Trophoblast cell (in vitro differentiated cells and primary cell): ENCODE results near the gene A3GALT2.

Experiments used
- DNase-seq, 2 donors: peaks; one replicate each; pipeline ENCODE4 v3.0.0-alpha.2; 2016
- H2AFZ ChIP-seq: 2 replicates; pipeline ENCODE4 v1.6.1; 2013; ENCODE audit warnings: low read length, moderate library complexity, mild to moderate bottlenecking; ENCODE audit not compliant: insufficient read depth, poor library complexity
- H2AK5ac ChIP-seq: 2 replicates; pipeline ENCODE4 v1.6.1; 2013; ENCODE audit warnings: mild to moderate bottlenecking, low read length
- H2BK120ac ChIP-seq: 2 replicates; pipeline ENCODE4 v1.6.1; 2013; ENCODE audit warnings: low read length, mild to moderate bottlenecking, moderate library complexity; ENCODE audit not compliant: insufficient read depth, poor library complexity
- H2BK12ac ChIP-seq: 2 replicates; pipeline ENCODE4 v1.6.1; 2013; ENCODE audit warnings: mild to moderate bottlenecking, low read length, moderate library complexity
- H2BK5ac ChIP-seq: 2 replicates; pipeline ENCODE4 v1.6.1; 2013; ENCODE audit warnings: low read length, low read depth, moderate library complexity, mild to moderate bottlenecking; ENCODE audit not compliant: poor library complexity
- H3K14ac ChIP-seq: 2 replicates; pipeline ENCODE4 v1.6.1; 2013; ENCODE audit warnings: mild to moderate bottlenecking, low read length
- H3K18ac ChIP-seq: 2 replicates; pipeline ENCODE4 v1.6.1; 2013; ENCODE audit warnings: mild to moderate bottlenecking, low read length
- H3K23ac ChIP-seq: 2 replicates; pipeline ENCODE4 v1.6.1; 2013; ENCODE audit warnings: low read length
- H3K27ac ChIP-seq: 2 replicates; pipeline ENCODE4 v1.5.1; 2013; ENCODE audit warnings: low read depth, mild to moderate bottlenecking, inconsistent platforms, low read length, moderate library complexity
- H3K27me3 ChIP-seq: 2 replicates; pipeline ENCODE4 v1.6.1; 2013; ENCODE audit warnings: inconsistent platforms, mild to moderate bottlenecking, low read length, moderate library complexity; ENCODE audit not compliant: insufficient read depth
- H3K36me3 ChIP-seq, 2 experiments: 1 replicate in 1 of 2; 2 replicates in 1 of 2; pipeline ENCODE4 v1.6.1; 2013; ENCODE audit warnings: low read length in 2 of 2, mild to moderate bottlenecking in 2 of 2, moderate library complexity in 1 of 2; ENCODE audit not compliant: insufficient read depth in 2 of 2, control insufficient read depth in 1 of 2
- H3K4ac ChIP-seq: 2 replicates; pipeline ENCODE4 v1.6.1; 2013; ENCODE audit warnings: low read depth, mild to moderate bottlenecking, low read length, moderate library complexity
- H3K4me1 ChIP-seq, 2 experiments: 1 replicate in 1 of 2; 2 replicates in 1 of 2; pipeline ENCODE4 v1.6.1; 2013; ENCODE audit warnings: low read length in 2 of 2, mild to moderate bottlenecking in 2 of 2, moderate library complexity in 1 of 2; ENCODE audit not compliant: insufficient read depth in 2 of 2, control insufficient read depth in 1 of 2
- H3K4me2 ChIP-seq: 2 replicates; pipeline ENCODE4 v1.6.1; 2013; ENCODE audit warnings: inconsistent platforms, mild to moderate bottlenecking, low read length, moderate library complexity
- H3K4me3 ChIP-seq: 2 replicates; pipeline ENCODE4 v1.5.1; 2013; ENCODE audit warnings: mild to moderate bottlenecking, low read depth, low read length, inconsistent platforms
- H3K79me1 ChIP-seq: one replicate; pipeline ENCODE4 v1.6.1; 2013; ENCODE audit warnings: low read length
- H3K79me2 ChIP-seq: 2 replicates; pipeline ENCODE4 v1.6.1; 2013; ENCODE audit warnings: low read length, mild to moderate bottlenecking; ENCODE audit not compliant: control insufficient read depth, insufficient read depth, poor library complexity
- H3K9ac ChIP-seq: 2 replicates; pipeline ENCODE4 v1.6.1; 2013; ENCODE audit warnings: mild to moderate bottlenecking, low read length
- H3K9me3 ChIP-seq: 2 replicates; pipeline ENCODE4 v1.6.1; 2013; ENCODE audit warnings: low read depth, mild to moderate bottlenecking, control low read depth, inconsistent platforms, low read length; ENCODE audit not compliant: insufficient read depth
- H4K12ac ChIP-seq: 2 replicates; pipeline ENCODE4 v1.6.1; 2013; ENCODE audit warnings: low read depth, mild to moderate bottlenecking, low read length, moderate library complexity
- H4K8ac ChIP-seq: 2 replicates; pipeline ENCODE4 v1.6.1; 2013; ENCODE audit warnings: low read depth, mild to moderate bottlenecking, low read length, moderate library complexity
- H4K91ac ChIP-seq: one replicate; pipeline ENCODE4 v1.6.1; 2013; ENCODE audit warnings: low read depth, mild to moderate bottlenecking, low read length, moderate library complexity
- WGBS: extraction: QIAGEN DNeasy Blood & Tissue Kit; methylation state at CpG from one replicate; pipeline ENCODE4 v1.1.7; 2013; ENCODE audit warnings: missing lambda C conversion rate; ENCODE audit not compliant: insufficient read length, insufficient coverage; ENCODE audit errors: extremely low coverage; 5-methylcytosine and 5-hydroxymethylcytosine counted together

The A3GALT2 gene

GRCh38 chr1:33350611-33351280 is 29.8 kb upstream of the A3GALT2 start:
- Histone ChIP-seq H3K79me2 (peaks cover 16% of the 10 kb centered on the region), H2BK120ac (peak overlapping the region; percentile 71), H3K23ac (peak overlapping the region; percentile 93), H3K27me3 (no peaks in the 10 kb centered on the region), H4K91ac (peak overlapping the region; percentile 83), H3K79me1 (peaks cover 15% of the 10 kb centered on the region), H2BK5ac (no peak overlapping the region), H3K9ac (peak overlapping the region; percentile 63), H3K4me2 (peak overlapping the region; percentile 82), H4K8ac (peak overlapping the region; percentile 58), H2AK5ac (peak overlapping the region; percentile 57), H3K18ac (peak overlapping the region; percentile 35), H3K9me3 (peaks cover 3% of the 10 kb centered on the region), H3K36me3 (peaks cover 0 to 6% of the 10 kb centered on the region in 2 experiments), H4K12ac (peak overlapping the region; percentile 62), H2AFZ (peak overlapping the region; percentile 64), H3K4ac (peak overlapping the region; percentile 78), H3K27ac (no peak overlapping the region), H3K4me1 (peaks cover 14 to 30% of the 10 kb centered on the region in 2 experiments), H2BK12ac (peak overlapping the region; percentile 61), H3K4me3 (peak overlapping the region; percentile 73), H3K14ac (peak overlapping the region; percentile 89)
- peak in 1 of 2 donors; percentile 35 for DNase-seq
- WGBS, result 100% methylated on average over 1 of the region's 6 CpGs

- H4K8ac ChIP-seq, result peak overlapping the region; percentile 93
- H3K9me3 ChIP-seq, result peaks cover 3% of the 10 kb centered on the region
- peak overlapping the region; percentile 99 for H3K4me3 ChIP-seq
- peak overlapping the region; percentile 98 for H4K91ac ChIP-seq
- peak overlapping the region; percentile 57 for H2AK5ac ChIP-seq
- peak overlapping the region; percentile 82 for H3K4me2 ChIP-seq
- peak overlapping the region; percentile 64 for H2AFZ ChIP-seq
- no CpG with 5 or more reads among the region's 104 CpGs for whole genome bisulfite sequencing
- H3K36me3 ChIP-seq, result peaks cover 0 to 6% of the 10 kb centered on the region in 2 experiments
- peaks cover 14 to 30% of the 10 kb centered on the region in 2 experiments for H3K4me1 ChIP-seq
- peaks cover 16% of the 10 kb centered on the region for H3K79me2 ChIP-seq
- peak overlapping the region; percentile 93 for H3K23ac ChIP-seq
- peak overlapping the region; percentile 92 for H2BK5ac ChIP-seq
- H3K9ac ChIP-seq, result peak overlapping the region; percentile 99
- H3K27me3 ChIP-seq, result no peaks in the 10 kb centered on the region
- peak overlapping the region; percentile 61 for H2BK12ac ChIP-seq
- peak overlapping the region; percentile 71 for H2BK120ac ChIP-seq
- peak overlapping the region; percentile 100 for H3K14ac ChIP-seq
- H4K12ac ChIP-seq, result peak overlapping the region; percentile 62
- peak; percentile 80 to 90 for DNase-seq
- peaks cover 15% of the 10 kb centered on the region for H3K79me1 ChIP-seq
- H3K18ac ChIP-seq, result peak overlapping the region; percentile 100
- H3K27ac ChIP-seq, result peak overlapping the region; percentile 72
- H3K4ac ChIP-seq, result peak overlapping the region; percentile 78
Observed at GRCh38 chr1:33349778-33350610, 29.1 kb upstream of the A3GALT2 start.

- Histone ChIP-seq H3K18ac (peak overlapping the region; percentile 100), H3K27me3 (no peaks in the 10 kb centered on the region), H2BK12ac (peak overlapping the region; percentile 9), H2AFZ (peak overlapping the region; percentile 91), H3K27ac (peak overlapping the region; percentile 72), H3K9ac (peak overlapping the region; percentile 99), H3K4me3 (peak overlapping the region; percentile 99), H3K4me2 (peak overlapping the region; percentile 63), H2AK5ac (peak overlapping the region; percentile 98), H2BK5ac (peak overlapping the region; percentile 92), H3K14ac (peak overlapping the region; percentile 100), H3K79me1 (peaks cover 15% of the 10 kb centered on the region), H3K23ac (no peak overlapping the region), H3K9me3 (peaks cover 3% of the 10 kb centered on the region), H3K79me2 (peaks cover 18% of the 10 kb centered on the region), H3K4me1 (peaks cover 14 to 30% of the 10 kb centered on the region in 2 experiments), H4K8ac (peak overlapping the region; percentile 93), H4K91ac (peak overlapping the region; percentile 98), H3K36me3 (peaks cover 3% of the 10 kb centered on the region in 2 experiments), H2BK120ac (peak overlapping the region; percentile 99), H4K12ac (peak overlapping the region; percentile 92), H3K4ac (peak overlapping the region; percentile 99)
- no CpG with 5 or more reads among the region's 78 CpGs for WGBS
- DNase-seq, result peak in 1 of 2 donors; percentile 43
Observed at GRCh38 chr1:33349081-33349759, 28.3 kb upstream of the A3GALT2 start.

GRCh38 chr1:33348676-33349080 is 27.8 kb upstream of the A3GALT2 start:
- no peak overlapping the region for H2AFZ ChIP-seq
- H2BK5ac ChIP-seq, result no peak overlapping the region
- H3K36me3 ChIP-seq, result peaks cover 3% of the 10 kb centered on the region in 2 experiments
- peak overlapping the region; percentile 66 for H3K4me3 ChIP-seq
- no peak overlapping the region for H2BK12ac ChIP-seq
- no peak overlapping the region for H3K27ac ChIP-seq
- H3K9ac ChIP-seq, result peak overlapping the region; percentile 38
- peak overlapping the region; percentile 34 for H4K91ac ChIP-seq
- H3K4me1 ChIP-seq, result peaks cover 14 to 30% of the 10 kb centered on the region in 2 experiments
- peaks cover 18% of the 10 kb centered on the region for H3K79me2 ChIP-seq
- peak overlapping the region; percentile 50 for H3K14ac ChIP-seq
- no peak overlapping the region for H2BK120ac ChIP-seq
- no peak overlapping the region for H4K8ac ChIP-seq
- H3K23ac ChIP-seq, result peak overlapping the region; percentile 64
- peak overlapping the region; percentile 93 for H3K4ac ChIP-seq
- no peak for DNase-seq
- peaks cover 3% of the 10 kb centered on the region for H3K9me3 ChIP-seq
- H3K18ac ChIP-seq, result peak overlapping the region; percentile 77
- peaks cover 15% of the 10 kb centered on the region for H3K79me1 ChIP-seq
- H3K27me3 ChIP-seq, result no peaks in the 10 kb centered on the region
- no CpG with 5 or more reads among the region's 11 CpGs for WGBS
- H3K4me2 ChIP-seq, result peak overlapping the region; percentile 63
- no peak overlapping the region for H2AK5ac ChIP-seq
- no peak overlapping the region for H4K12ac ChIP-seq
